ENCODE results near the gene UBAC1.

GRCh38 chr9:135976944-135977343 is 15.8 kb upstream of the UBAC1 start:
- TF ChIP-seq, protein P1, sequence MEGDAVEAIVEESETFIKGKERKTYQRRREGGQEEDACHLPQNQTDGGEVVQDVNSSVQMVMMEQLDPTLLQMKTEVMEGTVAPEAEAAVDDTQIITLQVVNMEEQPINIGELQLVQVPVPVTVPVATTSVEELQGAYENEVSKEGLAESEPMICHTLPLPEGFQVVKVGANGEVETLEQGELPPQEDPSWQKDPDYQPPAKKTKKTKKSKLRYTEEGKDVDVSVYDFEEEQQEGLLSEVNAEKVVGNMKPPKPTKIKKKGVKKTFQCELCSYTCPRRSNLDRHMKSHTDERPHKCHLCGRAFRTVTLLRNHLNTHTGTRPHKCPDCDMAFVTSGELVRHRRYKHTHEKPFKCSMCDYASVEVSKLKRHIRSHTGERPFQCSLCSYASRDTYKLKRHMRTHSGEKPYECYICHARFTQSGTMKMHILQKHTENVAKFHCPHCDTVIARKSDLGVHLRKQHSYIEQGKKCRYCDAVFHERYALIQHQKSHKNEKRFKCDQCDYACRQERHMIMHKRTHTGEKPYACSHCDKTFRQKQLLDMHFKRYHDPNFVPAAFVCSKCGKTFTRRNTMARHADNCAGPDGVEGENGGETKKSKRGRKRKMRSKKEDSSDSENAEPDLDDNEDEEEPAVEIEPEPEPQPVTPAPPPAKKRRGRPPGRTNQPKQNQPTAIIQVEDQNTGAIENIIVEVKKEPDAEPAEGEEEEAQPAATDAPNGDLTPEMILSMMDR (IDR thresholded peaks at IDR 0.05) = no peak
- no peak for TF ChIP-seq POLR2A (IDR thresholded peaks at IDR 0.05)
